NOMO-1 (cell line): ENCODE results near the gene CACNA2D3.
"Not testable (repeated sequence)": the region's sequence is repeated elsewhere in the genome, so short reads cannot be mapped to it uniquely, and the experiment has no call there.

ENCODE experiments used
- DNase-seq, 2 experiments: peaks; one replicate each; lab custom pipeline; 2025; ENCODE audit not compliant: unreplicated experiment in 2 of 2; lab: John Stamatoyannopoulos, UW

Gene CACNA2D3

DNA sequence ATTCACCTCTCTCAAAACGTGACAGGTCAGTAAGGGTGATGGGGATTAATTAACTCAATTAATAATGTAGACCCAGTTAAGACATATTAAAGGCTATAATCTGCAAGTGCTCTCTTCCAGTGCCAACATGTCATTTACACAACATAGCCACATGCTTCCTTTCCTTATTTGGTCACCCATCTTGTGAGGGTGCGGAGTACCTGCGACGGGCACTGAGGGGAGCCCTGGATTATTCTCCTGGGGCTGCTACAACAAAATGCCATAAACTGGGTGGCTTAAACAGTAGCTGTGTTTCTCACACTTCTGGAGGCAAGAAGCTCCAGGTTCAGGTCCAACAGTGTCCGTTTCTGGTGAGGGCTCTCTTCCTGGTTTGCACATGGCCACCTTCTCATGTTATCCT, 962.9 kb downstream of the CACNA2D3 start:
- no peak for DNase-seq

DNA sequence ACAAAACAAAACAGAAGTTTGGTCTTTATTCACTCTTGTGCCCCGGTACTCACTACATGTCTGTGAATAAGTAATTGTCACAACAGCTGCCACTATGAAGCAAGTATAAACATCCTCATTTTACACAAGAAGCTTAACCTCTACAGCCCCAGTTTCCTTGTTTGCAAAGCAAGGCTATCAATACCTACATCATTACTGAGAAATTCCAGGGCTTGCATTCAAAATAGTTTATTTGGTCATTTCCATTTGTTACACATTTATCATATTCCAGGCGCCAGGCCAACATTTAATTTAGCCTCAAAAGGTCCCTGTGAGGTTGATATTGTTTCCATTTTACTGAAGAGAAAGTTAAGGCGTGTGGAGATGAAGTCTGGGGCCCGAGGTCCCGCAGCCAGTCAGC, 966.9 kb downstream of the CACNA2D3 start:
- DNase-seq: no peak

DNA sequence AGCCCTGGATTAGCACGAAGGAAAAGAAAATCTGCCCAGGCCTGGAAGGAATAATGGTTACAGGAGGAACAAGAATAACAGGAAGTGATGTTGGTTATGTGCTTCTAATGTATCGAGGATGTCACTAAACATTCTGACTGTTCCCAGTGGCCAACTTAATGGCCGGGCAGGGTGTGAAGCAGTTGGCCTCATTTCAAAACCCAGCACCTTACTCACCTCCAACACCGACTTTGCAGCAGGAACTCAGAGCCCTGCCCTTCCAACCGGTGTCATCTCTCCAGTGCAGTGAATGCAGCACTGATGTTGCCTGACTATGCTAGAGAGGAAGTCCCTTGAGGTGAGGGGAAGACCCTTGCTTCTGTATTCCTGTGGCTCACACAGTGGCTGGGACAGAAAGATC, 967.9 kb downstream of the CACNA2D3 start:
- no peak for DNase-seq

DNA sequence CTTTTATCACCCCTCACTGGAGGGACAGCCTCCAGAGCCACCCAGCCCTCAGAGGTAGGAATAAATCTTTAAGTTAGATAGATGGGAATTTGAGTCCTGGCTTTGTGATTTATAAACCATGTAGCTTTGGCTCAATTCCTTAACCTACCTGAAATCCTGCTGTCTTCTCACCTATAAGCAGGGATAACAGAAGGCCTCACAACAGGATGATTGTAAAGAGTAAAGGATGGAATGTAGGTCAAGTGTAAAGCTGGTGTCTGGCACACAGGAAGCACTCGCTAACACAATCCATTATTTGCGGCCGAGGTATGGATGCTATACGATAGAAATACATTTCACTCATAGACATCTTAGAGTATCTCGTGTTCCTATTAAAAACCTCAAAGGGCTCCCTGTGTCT, 968.4 kb downstream of the CACNA2D3 start:
- DNase-seq: no peak

DNA sequence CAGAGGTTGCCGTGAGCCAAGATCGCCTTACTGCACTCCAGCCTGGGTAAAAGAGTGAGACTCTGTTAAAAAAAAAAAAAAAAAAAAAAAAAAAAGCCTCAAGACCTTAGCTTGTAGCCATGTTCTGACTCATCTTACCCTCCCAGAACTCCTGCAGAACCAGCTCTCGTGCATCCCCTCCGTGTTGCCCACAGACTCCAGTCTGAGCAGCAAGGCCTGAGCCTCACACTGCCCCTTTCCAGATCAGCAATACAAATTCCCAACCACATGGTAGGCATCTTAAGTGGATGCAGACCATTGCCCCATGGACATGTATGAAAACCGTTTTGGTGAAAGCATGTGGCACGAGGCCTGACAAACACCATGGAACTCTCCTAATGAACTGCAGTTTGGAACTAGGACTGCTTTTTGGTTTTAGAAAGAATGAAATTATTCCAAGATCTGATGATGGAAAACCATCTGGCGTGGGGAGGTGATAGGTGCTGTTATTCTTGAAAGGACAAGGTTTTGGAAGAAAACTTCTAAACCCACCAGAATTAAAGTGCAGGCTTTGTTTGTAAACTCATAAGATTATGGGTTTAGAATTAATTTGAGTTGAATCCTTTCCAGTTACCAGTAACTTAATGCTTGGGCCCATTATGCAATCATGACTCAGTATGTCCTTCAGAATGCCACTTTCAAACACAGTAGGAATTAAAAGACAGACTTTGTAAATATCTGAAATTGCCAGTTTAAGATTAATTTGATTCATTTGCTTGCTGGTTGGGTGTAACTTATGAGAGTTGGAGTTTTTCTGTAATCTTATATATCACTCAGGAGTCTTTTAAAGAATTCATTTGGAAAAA, 969.3 kb downstream of the CACNA2D3 start:
- DNase-seq: no peak

DNA sequence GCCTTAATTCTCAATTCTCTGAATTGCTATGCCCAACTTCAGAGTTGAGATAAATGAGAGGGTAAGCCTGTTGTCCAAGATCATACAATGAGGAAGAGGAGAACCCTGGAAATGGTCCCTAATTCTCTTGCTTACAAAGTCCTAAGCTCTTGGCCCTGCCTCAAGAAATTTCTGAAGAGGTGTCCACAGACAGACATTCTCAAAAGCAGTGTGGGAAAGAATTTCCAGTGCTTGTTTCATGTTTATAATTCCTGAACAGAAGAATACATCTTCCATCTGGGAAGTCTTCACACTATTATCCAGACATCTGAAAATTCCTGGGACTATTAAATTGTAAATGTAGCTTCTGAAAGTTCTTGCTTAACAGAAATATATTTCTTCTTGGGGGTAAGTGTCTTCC, 972.3 kb downstream of the CACNA2D3 start:
- no peak for DNase-seq

DNA sequence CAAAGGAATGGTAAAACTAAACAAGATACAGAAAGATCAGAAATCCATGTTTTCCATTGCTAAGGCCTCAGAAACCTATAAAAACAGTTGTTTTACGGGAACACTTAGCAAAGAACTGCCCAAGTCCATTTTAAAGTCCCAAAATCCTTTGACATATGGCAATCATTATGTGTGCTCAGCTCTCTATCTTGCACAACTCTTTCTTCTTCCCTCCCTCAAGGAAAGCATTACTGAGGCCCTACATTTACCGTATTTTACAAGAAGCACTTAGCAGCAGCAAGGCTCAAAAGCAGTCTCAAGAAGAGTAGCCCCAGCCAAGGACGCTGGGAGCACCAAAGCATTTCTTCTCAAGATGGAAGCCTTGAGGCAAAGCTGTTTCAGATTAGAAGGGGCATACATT, 975.1 kb downstream of the CACNA2D3 start:
- no peak for DNase-seq

DNA sequence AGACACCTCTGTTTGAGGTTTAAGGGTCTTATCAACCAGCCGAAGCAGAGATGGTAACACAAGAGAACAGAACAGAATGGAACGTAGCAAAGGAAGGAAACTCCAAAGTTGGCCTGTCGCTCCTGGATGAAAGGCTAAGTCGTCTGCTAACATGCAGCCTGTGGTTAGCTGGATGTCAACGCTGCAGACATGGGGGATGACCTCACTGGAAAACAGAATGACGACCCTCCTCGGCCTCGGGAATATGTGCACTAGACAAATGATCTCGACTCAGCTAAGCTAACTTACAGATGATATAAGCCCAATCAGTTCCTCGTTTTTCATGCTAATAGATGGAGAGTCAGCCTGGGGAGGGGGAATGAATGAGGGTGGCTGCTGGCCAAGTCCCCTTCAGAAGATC, 983.3 kb downstream of the CACNA2D3 start:
- DNase-seq: no peak

DNA sequence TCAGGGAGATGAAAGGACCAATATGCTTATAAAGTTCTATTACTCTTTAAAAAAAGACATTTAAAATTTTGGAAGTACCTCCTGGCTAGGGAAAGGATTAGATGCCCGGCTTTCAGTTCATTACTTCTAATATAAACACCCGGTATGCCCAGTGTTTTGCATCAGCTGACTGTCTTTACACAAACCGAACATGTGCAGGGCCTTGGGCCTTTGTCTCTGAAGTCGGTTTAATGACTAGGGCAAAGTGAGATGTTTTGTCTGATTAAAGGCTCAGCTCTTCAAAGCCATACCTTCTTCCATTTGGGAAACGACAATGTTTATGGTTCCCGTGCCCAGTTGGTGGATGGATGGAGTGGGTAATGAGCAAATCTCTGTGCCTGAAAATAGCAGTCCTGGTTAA, 984.8 kb downstream of the CACNA2D3 start:
- DNase-seq: no peak

DNA sequence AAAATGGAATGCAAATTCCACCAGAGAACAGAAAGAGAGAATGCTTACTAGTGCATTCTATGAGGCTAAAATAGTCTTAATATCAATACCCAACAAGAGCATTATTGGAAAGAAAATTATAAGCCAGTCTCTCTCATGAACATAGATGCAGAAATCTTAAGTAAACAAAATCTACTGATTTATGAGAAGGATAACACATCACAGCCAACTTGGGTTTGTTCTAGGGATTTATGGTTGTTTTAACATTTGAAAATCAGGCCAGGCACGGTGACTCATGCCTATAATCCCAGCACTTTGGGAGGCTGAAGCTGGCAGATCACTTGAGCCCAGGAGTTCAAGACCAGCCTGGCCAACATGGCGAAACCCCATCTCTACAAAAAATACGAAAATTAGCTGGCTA, 989.6 kb downstream of the CACNA2D3 start:
- not testable (repeated sequence) for DNase-seq

DNA sequence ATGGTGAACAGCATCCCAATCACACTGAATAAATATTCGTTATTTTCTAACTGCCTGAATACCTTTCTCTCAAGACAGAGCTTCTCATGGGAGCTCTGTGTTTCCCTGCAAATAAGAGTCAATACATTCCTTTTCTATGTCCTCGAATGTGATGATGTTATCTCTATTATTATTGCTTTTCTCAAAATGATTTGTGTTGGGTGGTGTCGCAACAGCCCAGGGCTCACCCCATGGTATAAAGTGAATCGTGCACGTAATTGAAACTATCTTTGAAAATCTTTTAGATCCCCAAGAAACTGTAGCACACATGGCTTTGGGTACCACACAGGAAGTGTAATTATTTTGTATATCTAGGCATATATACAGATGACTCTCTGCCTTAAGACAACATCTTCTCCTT, 996.1 kb downstream of the CACNA2D3 start:
- DNase-seq: no peak

DNA sequence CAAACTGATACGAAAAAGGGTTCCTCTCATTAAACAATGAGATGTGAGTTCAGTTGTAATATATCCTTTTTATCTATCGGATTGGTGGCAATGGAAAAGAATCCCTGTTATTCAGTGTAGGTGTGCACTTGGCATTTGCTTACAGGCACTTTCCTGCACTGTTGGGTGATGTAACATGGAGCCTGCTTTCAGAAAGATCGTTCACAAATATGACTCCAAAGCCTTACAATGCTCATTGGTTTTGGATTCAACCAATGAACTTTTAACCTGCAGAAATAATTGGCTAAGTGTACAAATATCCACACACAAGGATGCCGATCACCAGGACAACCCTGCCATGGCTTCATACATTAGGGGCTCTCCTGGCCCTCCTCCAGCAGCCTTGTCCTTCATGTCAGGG, 996.9 kb downstream of the CACNA2D3 start:
- DNase-seq: no peak

DNA sequence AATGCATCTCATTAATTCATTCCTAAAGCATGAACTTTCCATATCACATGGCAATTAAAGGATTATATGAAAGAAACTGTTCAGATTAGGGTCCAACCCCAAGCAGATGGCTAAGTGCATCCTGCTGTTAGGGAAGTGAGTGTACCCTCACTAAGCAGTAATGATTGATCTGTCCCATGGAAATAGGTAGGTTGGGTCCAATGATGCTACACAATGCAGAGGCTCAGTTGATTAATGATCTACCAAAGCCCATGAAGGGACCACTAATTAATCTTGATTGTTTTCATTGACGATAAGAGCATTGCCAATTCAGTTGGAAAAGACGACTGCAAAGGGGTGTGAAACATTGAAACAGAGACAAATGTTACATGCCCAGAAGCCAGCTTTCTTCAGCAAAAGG, 1000.0 kb downstream of the CACNA2D3 start:
- DNase-seq: no peak
